ENCODE results near the gene KIF16B. TPM values are rescaled to one million over a fixed set of nuclear protein-coding genes. Genes with fewer than 3 reads are reported as not detected.

Gene KIF16B
- total and polyA plus RNA-seq, 2 donors (not counting 3 experiments of a cell fraction or from before 2014, with no cell fraction given) = 2.9 to 8.8 TPM

DNA sequence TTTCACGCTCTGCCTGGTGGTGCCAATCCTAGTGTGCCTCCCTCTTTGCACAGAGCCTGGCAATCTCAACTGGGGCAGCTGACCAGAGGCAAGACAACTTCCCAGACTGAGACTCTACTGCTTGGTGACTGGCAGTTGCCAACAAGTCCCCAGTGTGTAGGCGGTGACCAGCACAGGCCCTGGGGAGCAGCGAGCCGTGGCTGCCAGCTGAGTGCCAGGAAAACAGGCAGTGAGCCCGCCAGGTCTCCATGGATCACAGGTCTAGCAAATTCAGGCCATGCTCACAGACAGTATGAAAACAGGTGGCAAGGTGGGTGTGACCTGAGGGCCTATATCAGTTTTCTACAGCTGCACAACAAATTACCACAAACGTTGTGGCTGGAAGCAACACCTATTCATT lies 289.9 kb downstream of the KIF16B start:
- no peak for TF ChIP-seq EZH2 (IDR thresholded peaks at IDR 0.05; ENCODE audit: borderline replicate concordance, low read depth, low read length, severe bottlenecking)
- Histone ChIP-seq H3K4me3 (replicated peaks in 1 of 3; ENCODE audit: insufficient read depth in 1 of 3, low read depth in 1 of 3, low read length in 3 of 3) (no peak overlapping the region), H3K9me1 (replicated peaks; ENCODE audit: control insufficient read depth, extremely low read depth, insufficient read depth, low read length) (no peaks in the 10 kb centered on the region), H3K4me2 (ENCODE audit: insufficient read depth, low read length) (no peak overlapping the region), H3K27ac (ENCODE audit: insufficient read depth, low read depth, low read length) (no peak overlapping the region), H4K20me1 (replicated peaks; ENCODE audit: control insufficient read depth, extremely low read depth, insufficient read depth, low read length) (no peaks in the 10 kb centered on the region), H3K4me1 (ENCODE audit: control insufficient read depth, extremely low read depth, insufficient read depth, low read length) (no peaks in the 10 kb centered on the region), H3K36me3 (ENCODE audit: control insufficient read depth in 2 of 2, extremely low read depth in 1 of 2, insufficient read depth in 2 of 2, low read length in 2 of 2) (no peaks in the 10 kb centered on the region), H2AFZ (ENCODE audit: low read depth, low read length) (no peak overlapping the region), H3K9ac (replicated peaks; ENCODE audit: extremely low read depth, insufficient read depth, low read length) (no peak overlapping the region), H3K27me3 (ENCODE audit: control insufficient read depth in 2 of 2, insufficient read depth in 2 of 2, low read length in 2 of 2) (no peaks in the 10 kb centered on the region), H3K9me3 (replicated peaks; ENCODE audit: control insufficient read depth, insufficient read depth, low read length) (peaks cover 2% of the 10 kb centered on the region), H3K79me2 (ENCODE audit: control insufficient read depth, insufficient read depth, low read length) (no peaks in the 10 kb centered on the region)
- DNase-seq (ENCODE audit: low read depth, low spot score) (no peak), FAIRE-seq (no peak)
- BruUV-seq (replicated peaks) = no TSS peak
- CTCF ChIA-PET = no interaction called here
- intact Hi-C loops (cut with micrococcal nuclease) (no loop called here), dilution Hi-C loops (cut with MboI; ENCODE audit: extremely low pct_ligation_motif_present, low sequenced_read_pairs) (no loop called here)
- POLR2A ChIA-PET = no interaction called here

DNA sequence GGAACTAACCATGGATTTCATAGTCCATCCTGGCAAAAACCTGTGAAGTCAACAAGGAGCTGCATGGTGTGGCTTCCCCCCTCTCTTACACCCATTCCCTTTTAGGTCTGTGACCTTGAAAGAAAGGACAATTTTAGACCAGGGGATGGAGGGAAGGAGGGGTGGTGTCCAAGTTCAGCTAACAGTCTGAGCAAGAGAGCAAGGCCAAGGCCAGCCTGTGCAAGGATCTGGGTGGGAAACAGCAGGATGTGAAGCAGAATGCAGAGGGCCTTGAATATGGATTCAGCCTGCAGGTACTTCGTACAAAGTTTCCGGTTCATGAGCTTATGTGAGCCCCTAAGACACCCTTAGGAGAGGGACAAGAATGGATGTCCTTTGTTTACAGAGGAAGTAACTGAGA lies 293.0 kb downstream of the KIF16B start:
- no peaks in the 10 kb centered on the region for H4K20me1 ChIP-seq (replicated peaks; ENCODE audit: control insufficient read depth, extremely low read depth, insufficient read depth, low read length)
- no peak overlapping the region for H2AFZ ChIP-seq (ENCODE audit: low read depth, low read length)
- intact Hi-C loops (cut with micrococcal nuclease) (no loop called here), dilution Hi-C loops (cut with MboI; ENCODE audit: extremely low pct_ligation_motif_present, low sequenced_read_pairs) (no loop called here)
- no peak overlapping the region for H3K27ac ChIP-seq (ENCODE audit: insufficient read depth, low read depth, low read length)
- no peaks in the 10 kb centered on the region for H3K79me2 ChIP-seq (ENCODE audit: control insufficient read depth, insufficient read depth, low read length)
- TF ChIP-seq, protein P1, sequence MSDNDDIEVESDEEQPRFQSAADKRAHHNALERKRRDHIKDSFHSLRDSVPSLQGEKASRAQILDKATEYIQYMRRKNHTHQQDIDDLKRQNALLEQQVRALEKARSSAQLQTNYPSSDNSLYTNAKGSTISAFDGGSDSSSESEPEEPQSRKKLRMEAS (IDR thresholded peaks at IDR 0.05; ENCODE audit: insufficient read depth, insufficient read length) = no peak
- TF ChIP-seq POLR2A (IDR thresholded peaks at IDR 0.05; ENCODE audit: low read depth, low read length) = no peak
- TF ChIP-seq GATA2 (IDR thresholded peaks at IDR 0.05; ENCODE audit: insufficient read depth, insufficient read length, low read depth, low read length) = no peak
- no peak for TF ChIP-seq MYC (IDR thresholded peaks at IDR 0.05; ENCODE audit: low read depth, low read length)
- no peak for TF ChIP-seq EZH2 (IDR thresholded peaks at IDR 0.05; ENCODE audit: borderline replicate concordance, low read depth, low read length, severe bottlenecking)
- TF ChIP-seq JUN (IDR thresholded peaks at IDR 0.05; ENCODE audit: borderline replicate concordance, insufficient read depth, insufficient read length, low read depth) = no peak
- TF ChIP-seq, protein P2, sequence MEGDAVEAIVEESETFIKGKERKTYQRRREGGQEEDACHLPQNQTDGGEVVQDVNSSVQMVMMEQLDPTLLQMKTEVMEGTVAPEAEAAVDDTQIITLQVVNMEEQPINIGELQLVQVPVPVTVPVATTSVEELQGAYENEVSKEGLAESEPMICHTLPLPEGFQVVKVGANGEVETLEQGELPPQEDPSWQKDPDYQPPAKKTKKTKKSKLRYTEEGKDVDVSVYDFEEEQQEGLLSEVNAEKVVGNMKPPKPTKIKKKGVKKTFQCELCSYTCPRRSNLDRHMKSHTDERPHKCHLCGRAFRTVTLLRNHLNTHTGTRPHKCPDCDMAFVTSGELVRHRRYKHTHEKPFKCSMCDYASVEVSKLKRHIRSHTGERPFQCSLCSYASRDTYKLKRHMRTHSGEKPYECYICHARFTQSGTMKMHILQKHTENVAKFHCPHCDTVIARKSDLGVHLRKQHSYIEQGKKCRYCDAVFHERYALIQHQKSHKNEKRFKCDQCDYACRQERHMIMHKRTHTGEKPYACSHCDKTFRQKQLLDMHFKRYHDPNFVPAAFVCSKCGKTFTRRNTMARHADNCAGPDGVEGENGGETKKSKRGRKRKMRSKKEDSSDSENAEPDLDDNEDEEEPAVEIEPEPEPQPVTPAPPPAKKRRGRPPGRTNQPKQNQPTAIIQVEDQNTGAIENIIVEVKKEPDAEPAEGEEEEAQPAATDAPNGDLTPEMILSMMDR (IDR thresholded peaks at IDR 0.05; ENCODE audit: extremely low read depth in 1 of 2, insufficient read depth in 1 of 2, low read depth in 1 of 2, low read length in 2 of 2) = no peak
- ChIA-PET CTCF (no interaction called here), POLR2A (no interaction called here)
- H3K36me3 ChIP-seq (ENCODE audit: control insufficient read depth in 2 of 2, extremely low read depth in 1 of 2, insufficient read depth in 2 of 2, low read length in 2 of 2) = no peaks in the 10 kb centered on the region
- FAIRE-seq (no peak), DNase-seq (ENCODE audit: low read depth, low spot score) (no peak)
- no TSS peak for BruUV-seq (replicated peaks)
- peaks cover 2% of the 10 kb centered on the region for H3K9me3 ChIP-seq (replicated peaks; ENCODE audit: control insufficient read depth, insufficient read depth, low read length)
- no peaks in the 10 kb centered on the region for H3K27me3 ChIP-seq (ENCODE audit: control insufficient read depth in 2 of 2, insufficient read depth in 2 of 2, low read length in 2 of 2)
- no peaks in the 10 kb centered on the region for H3K9me1 ChIP-seq (replicated peaks; ENCODE audit: control insufficient read depth, extremely low read depth, insufficient read depth, low read length)
- H3K4me1 ChIP-seq (ENCODE audit: control insufficient read depth, extremely low read depth, insufficient read depth, low read length) = no peaks in the 10 kb centered on the region
- H3K4me3 ChIP-seq (replicated peaks in 1 of 3; ENCODE audit: insufficient read depth in 1 of 3, low read depth in 1 of 3, low read length in 3 of 3) = no peak overlapping the region
- no peak overlapping the region for H3K4me2 ChIP-seq (ENCODE audit: insufficient read depth, low read length)
- no peak overlapping the region for H3K9ac ChIP-seq (replicated peaks; ENCODE audit: extremely low read depth, insufficient read depth, low read length)
